H1 (cell line): ENCODE data around the gene SLC39A11. TPM values are rescaled to one million over a fixed set of nuclear protein-coding genes. Genes with fewer than 3 reads are reported as not detected.

Source experiments
- ASH2L ChIP-seq: fragments of 200-600, 300-600 bp; sonication (generic); IDR thresholded peaks from one replicate; pipeline ENCODE4 v1.7.1; 2017; ENCODE audit warnings: low read length
- CHD2 ChIP-seq: IDR thresholded peaks from 2 replicates; pipeline ENCODE4 v1.6.1; 2012; ENCODE audit warnings: low read length, improper control_type of control experiment
- CHD7 ChIP-seq: fragments of 300-600 bp; sonication (generic); IDR thresholded peaks from 2 replicates; pipeline ENCODE4 v1.7.1; 2012; ENCODE audit warnings: low read length, moderate library complexity, mild to moderate bottlenecking, inconsistent platforms; ENCODE audit not compliant: insufficient replicate concordance
- FOSL1 ChIP-seq: IDR thresholded peaks from 2 replicates; pipeline ENCODE4 v1.6.1; 2011; ENCODE audit warnings: mild to moderate bottlenecking, low read depth, low read length, moderate library complexity; ENCODE audit not compliant: insufficient read depth
- MAX ChIP-seq: IDR thresholded peaks from 2 replicates; pipeline ENCODE4 v1.6.1; 2012; ENCODE audit warnings: inconsistent platforms
- SP1 ChIP-seq: IDR thresholded peaks from 2 replicates; pipeline ENCODE4 v1.6.1; 2011; ENCODE audit warnings: low read depth, low read length
- SP4 ChIP-seq: IDR thresholded peaks from 2 replicates; pipeline ENCODE4 v1.6.1; 2012; ENCODE audit warnings: low read length, inconsistent platforms
- SRF ChIP-seq: IDR thresholded peaks from 2 replicates; pipeline ENCODE4 v1.6.1; 2011; ENCODE audit warnings: mild to moderate bottlenecking, low read depth, low read length, moderate library complexity
- SUZ12 ChIP-seq: fragments of 200-600 bp; sonication (generic); IDR thresholded peaks from 2 replicates; pipeline ENCODE4 v1.6.1; 2012; ENCODE audit warnings: mild to moderate bottlenecking, inconsistent platforms, low read length, moderate library complexity, mixed read lengths
- TEAD4 ChIP-seq: IDR thresholded peaks from 2 replicates; pipeline ENCODE4 v1.6.1; 2012; ENCODE audit warnings: low read depth, low read length, inconsistent platforms, mixed read lengths
- polyA plus RNA-seq, 7 experiments: library from polyadenylated mRNA; depleted of rRNA in 3 of 7; stranded (reverse) in 5 of 7; unstranded in 2 of 7; fragments of >200 nt in 5 of 7; fragments of 200-250 nt in 2 of 7; gene quantifications; 1 replicate in 5 of 7; 2 replicates in 1 of 7; 4 replicates in 1 of 7; pipeline versions ENCODE4 v1.2.1 to v1.2.3, GENCODE V29; 2011 to 2013; ENCODE audit warnings: missing spikeins in 2 of 7, mixed read lengths in 2 of 7
- total RNA-seq: library from RNA; stranded (reverse); fragmentation: NEBNext Ultra II Directional; extraction: Animal tissue kit (Norgen Biotek cat#: 25700); gene quantifications from 2 replicates; pipeline ENCODE4 v1.2.1, GENCODE V29; 2021

Gene SLC39A11
- total and polyA plus RNA-seq, 2 of the 8 experiments (the other 6 are each of a cell fraction or from before 2014, with no cell fraction given) = 12.2 to 19.6 TPM

- TF ChIP-seq CHD7 (no peak), MAX (no peak), ASH2L (no peak), FOSL1 (no peak), SRF (no peak), SP4 (no peak), SP1 (no peak), CHD2 (no peak), SUZ12 (no peak), TEAD4 (no peak)
Measured at GRCh38 chr17:72696156-72696555, 396.3 kb downstream of the SLC39A11 start (continued).
